KMS-11 (cell line): ENCODE measurements around the gene PRR20B.
"Not testable (repeated sequence)": the region's sequence is repeated elsewhere in the genome, so short reads cannot be mapped to it uniquely, and the experiment has no call there.

Source experiments
- H2AFZ ChIP-seq: fragments of 200-600 bp; sonication (generic); 2 replicates; pipeline ENCODE4 v1.6.1; 2016; ENCODE audit warnings: antibody characterized with exemption, mixed run types, low read depth
- H3K27ac ChIP-seq: fragments of 200-600 bp; sonication (generic); 2 replicates; pipeline ENCODE4 v1.6.1; 2016; ENCODE audit warnings: mild to moderate bottlenecking, mixed run types
- H3K27me3 ChIP-seq: fragments of 200-600 bp; sonication (generic); 2 replicates; pipeline ENCODE4 v1.6.1; 2017; ENCODE audit warnings: mild to moderate bottlenecking, low read depth, mixed run types, moderate library complexity; ENCODE audit not compliant: insufficient read depth
- H3K36me3 ChIP-seq: fragments of 200-600 bp; sonication (generic); 2 replicates; pipeline ENCODE4 v1.6.1; 2017; ENCODE audit warnings: mild to moderate bottlenecking, mixed run types; ENCODE audit not compliant: insufficient read depth
- H3K4me1 ChIP-seq: fragments of 200-600 bp; sonication (generic); 2 replicates; pipeline ENCODE4 v1.6.1; 2016; ENCODE audit warnings: mild to moderate bottlenecking, low read depth, mixed run types; ENCODE audit not compliant: poor library complexity, severe bottlenecking
- H3K4me2 ChIP-seq: fragments of 200-600 bp; sonication (generic); 2 replicates; pipeline ENCODE4 v1.7.0; 2016; ENCODE audit warnings: mild to moderate bottlenecking, mixed run types
- H3K4me3 ChIP-seq: fragments of 200-600 bp; sonication (generic); IDR thresholded peaks from 2 replicates; pipeline ENCODE4 v1.6.1; 2017; ENCODE audit warnings: low read depth, low read length, mixed read lengths; ENCODE audit not compliant: insufficient read depth
- H3K79me2 ChIP-seq: fragments of 200-600 bp; sonication (generic); 2 replicates; pipeline ENCODE4 v1.6.1; 2016; ENCODE audit warnings: low read depth, mixed run types; ENCODE audit not compliant: insufficient read depth
- H3K9ac ChIP-seq: fragments of 200-600 bp; sonication (generic); 2 replicates; pipeline ENCODE4 v1.6.1; 2016; ENCODE audit warnings: mild to moderate bottlenecking, mixed run types
- H4K20me1 ChIP-seq: fragments of 200-600 bp; sonication (generic); 2 replicates; pipeline ENCODE4 v1.6.1; 2016; ENCODE audit warnings: mild to moderate bottlenecking, mixed run types; ENCODE audit not compliant: insufficient read depth
- TF ChIP-seq, protein P1 (sequence below): fragments of 200-600 bp; sonication (generic); conservative IDR thresholded peaks from 2 replicates; pipeline ENCODE4 v1.6.1; 2017; ENCODE audit warnings: low read depth, mild to moderate bottlenecking, antibody characterized with exemption, low read length, moderate library complexity, mixed read lengths

Gene PRR20B

DNA sequence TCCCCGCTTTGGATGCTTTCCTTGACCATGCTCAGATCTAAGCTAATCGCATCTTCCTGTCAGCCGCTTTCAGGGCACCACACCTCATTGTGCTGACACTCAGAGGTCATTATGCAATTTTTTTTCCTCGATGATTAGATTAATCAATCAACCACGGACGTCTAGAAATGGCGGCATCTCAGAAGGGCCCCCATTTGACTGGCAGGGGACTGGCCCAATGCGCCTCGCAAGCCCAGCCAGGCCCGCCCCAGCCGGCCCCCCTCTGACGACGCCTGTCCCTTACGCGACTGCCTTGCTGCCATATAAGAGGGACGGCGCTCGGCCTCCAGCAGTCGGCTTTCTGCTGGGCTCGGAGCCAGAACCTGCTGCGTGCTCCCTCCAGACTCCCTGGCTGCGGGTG lies at the start of gene PRR20B:
PRR20B (plus strand) TSS at position 301 of the 400 bp plus-strand sequence. CDS start 387 bp downstream, outside the sequence.
- H4K20me1 ChIP-seq, H3K4me2 ChIP-seq, H3K36me3 ChIP-seq, H3K79me2 ChIP-seq, H3K9ac ChIP-seq, H3K27me3 ChIP-seq, H3K4me1 ChIP-seq, H2AFZ ChIP-seq, H3K27ac ChIP-seq, H3K4me3 ChIP-seq: not testable (repeated sequence)

DNA sequence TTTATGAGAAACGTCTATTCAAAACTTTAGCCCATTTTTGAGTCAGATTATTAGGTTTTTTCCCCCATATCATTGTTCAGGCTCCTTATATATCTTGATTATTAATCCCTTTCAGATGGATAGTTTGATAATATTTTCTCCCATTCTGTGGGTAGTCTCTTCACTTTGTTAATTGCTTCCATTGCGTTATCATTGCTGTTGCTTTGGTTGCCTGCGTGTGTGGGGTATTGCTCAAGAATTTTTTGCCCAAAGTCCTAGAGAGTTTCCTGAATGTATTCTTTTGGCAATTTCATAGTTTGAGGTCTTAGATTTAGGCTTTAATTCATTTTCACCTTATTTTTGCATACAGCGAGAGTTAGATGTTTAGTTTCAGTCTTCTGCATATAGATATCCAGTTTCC lies 32.3 kb upstream of the PRR20B start:
- no peak overlapping the region for H3K4me3 ChIP-seq
- H3K27ac ChIP-seq: no peak overlapping the region

DNA sequence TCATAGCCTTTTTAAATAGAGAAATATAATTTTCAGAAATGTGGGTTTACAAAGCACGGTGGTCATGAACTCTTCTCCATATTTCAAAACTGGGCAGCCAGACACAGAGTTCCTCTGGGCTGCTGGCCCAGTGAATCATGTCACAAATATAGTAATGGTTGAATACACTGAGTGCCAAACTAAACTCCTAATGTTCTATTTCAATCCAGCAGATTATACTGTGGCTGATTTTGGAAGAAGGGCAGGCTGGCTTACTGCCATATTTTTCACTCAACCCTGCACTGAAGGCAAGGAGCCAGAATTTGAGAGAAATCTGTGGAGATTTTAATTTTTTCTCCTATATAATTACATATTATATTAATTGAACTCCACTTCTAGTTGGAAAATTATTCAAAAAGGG lies 23.6 kb upstream of the PRR20B start:
- TF ChIP-seq, protein P1, sequence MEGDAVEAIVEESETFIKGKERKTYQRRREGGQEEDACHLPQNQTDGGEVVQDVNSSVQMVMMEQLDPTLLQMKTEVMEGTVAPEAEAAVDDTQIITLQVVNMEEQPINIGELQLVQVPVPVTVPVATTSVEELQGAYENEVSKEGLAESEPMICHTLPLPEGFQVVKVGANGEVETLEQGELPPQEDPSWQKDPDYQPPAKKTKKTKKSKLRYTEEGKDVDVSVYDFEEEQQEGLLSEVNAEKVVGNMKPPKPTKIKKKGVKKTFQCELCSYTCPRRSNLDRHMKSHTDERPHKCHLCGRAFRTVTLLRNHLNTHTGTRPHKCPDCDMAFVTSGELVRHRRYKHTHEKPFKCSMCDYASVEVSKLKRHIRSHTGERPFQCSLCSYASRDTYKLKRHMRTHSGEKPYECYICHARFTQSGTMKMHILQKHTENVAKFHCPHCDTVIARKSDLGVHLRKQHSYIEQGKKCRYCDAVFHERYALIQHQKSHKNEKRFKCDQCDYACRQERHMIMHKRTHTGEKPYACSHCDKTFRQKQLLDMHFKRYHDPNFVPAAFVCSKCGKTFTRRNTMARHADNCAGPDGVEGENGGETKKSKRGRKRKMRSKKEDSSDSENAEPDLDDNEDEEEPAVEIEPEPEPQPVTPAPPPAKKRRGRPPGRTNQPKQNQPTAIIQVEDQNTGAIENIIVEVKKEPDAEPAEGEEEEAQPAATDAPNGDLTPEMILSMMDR: no peak
- Histone ChIP-seq H3K4me2 (no peak overlapping the region), H3K36me3 (no peaks in the 10 kb centered on the region), H3K9ac (no peak overlapping the region), H2AFZ (no peak overlapping the region), H4K20me1 (no peaks in the 10 kb centered on the region), H3K27me3 (no peaks in the 10 kb centered on the region), H3K79me2 (no peaks in the 10 kb centered on the region), H3K27ac (no peak overlapping the region), H3K4me1 (no peaks in the 10 kb centered on the region), H3K4me3 (no peak overlapping the region)

More for the DNA sequence above, 32.3 kb upstream of the PRR20B start:
- no peaks in the 10 kb centered on the region for H3K79me2 ChIP-seq
- H2AFZ ChIP-seq: no peak overlapping the region
- H3K36me3 ChIP-seq: no peaks in the 10 kb centered on the region
- no peaks in the 10 kb centered on the region for H4K20me1 ChIP-seq
- no peak overlapping the region for H3K9ac ChIP-seq
- no peak overlapping the region for H3K4me2 ChIP-seq
- no peaks in the 10 kb centered on the region for H3K27me3 ChIP-seq
- TF ChIP-seq, protein P1: no peak
- no peaks in the 10 kb centered on the region for H3K4me1 ChIP-seq

DNA sequence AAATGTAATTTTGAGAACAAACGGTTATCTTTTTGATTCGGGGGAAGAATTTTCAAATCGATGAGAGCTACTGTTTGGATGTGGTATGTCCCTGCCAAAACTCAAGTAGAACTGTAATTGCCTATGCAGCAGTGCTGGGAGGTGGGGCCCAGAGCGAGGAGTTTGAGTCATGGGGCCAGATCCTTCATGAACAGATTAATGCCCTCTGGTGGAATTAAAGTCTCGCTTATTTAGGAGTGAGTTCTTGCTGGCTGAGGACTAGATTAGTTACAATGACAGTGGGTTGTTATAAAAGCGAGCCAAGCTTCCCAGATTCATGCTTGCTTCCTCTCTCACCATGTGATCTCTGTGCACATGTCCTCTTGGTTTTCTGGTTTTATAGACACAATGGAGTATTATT lies 18.4 kb upstream of the PRR20B start:
- H3K4me3 ChIP-seq: no peak overlapping the region
- H4K20me1 ChIP-seq: no peaks in the 10 kb centered on the region
- H3K79me2 ChIP-seq: no peaks in the 10 kb centered on the region
- no peak overlapping the region for H2AFZ ChIP-seq
- no peak overlapping the region for H3K27ac ChIP-seq
- TF ChIP-seq, protein P1: no peak
- no peak overlapping the region for H3K4me2 ChIP-seq
- no peak overlapping the region for H3K9ac ChIP-seq
- no peaks in the 10 kb centered on the region for H3K27me3 ChIP-seq
- no peaks in the 10 kb centered on the region for H3K36me3 ChIP-seq
- no peaks in the 10 kb centered on the region for H3K4me1 ChIP-seq

DNA sequence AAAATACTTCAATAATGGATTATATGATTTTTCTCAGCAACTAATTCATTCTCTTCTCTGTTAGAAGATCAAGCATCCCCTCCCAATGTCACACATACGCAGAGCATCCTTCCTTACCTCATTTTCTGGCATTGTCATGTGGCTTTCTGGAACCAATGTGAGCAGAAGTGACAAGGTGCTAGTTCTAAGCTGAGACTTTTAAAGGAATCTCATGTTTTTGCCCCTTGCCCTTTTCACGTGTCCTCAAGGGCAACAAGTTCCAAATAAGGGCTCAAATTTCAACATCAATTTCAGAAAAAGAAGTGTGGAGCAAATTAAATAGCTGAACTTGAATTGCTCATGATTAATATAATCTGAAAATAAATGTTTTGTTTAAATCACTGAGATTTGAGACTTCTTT lies 11.2 kb upstream of the PRR20B start:
- no peak overlapping the region for H3K4me2 ChIP-seq
- H4K20me1 ChIP-seq: no peaks in the 10 kb centered on the region
- H3K9ac ChIP-seq: no peak overlapping the region
- no peaks in the 10 kb centered on the region for H3K4me1 ChIP-seq
- no peaks in the 10 kb centered on the region for H3K79me2 ChIP-seq
- TF ChIP-seq, protein P1: no peak
- no peak overlapping the region for H3K27ac ChIP-seq
- H3K36me3 ChIP-seq: no peaks in the 10 kb centered on the region
- no peaks in the 10 kb centered on the region for H3K27me3 ChIP-seq
- no peak overlapping the region for H3K4me3 ChIP-seq
- no peak overlapping the region for H2AFZ ChIP-seq
